Adrenal gland (tissue), 5 donors: ENCODE data around the gene TMEM132A.

ENCODE experiments used
- CTCF ChIP-seq, 6 experiments: fragments of 450-650 bp in 4 of 6; fragments of 200-600 bp in 2 of 6; sonication (generic) in 1 of 6; IDR thresholded peaks; 1 replicate in 5 of 6; 2 replicates in 1 of 6; pipeline versions ENCODE4 v1.5.1 to v1.8.0; 2016 to 2021; ENCODE audit warnings: antibody characterized with exemption in 6 of 6, mild to moderate bottlenecking in 2 of 6, moderate library complexity in 1 of 6
- POLR2A ChIP-seq, 2 donors: fragments of 450-650 bp; IDR thresholded peaks; one replicate each; pipeline ENCODE4 v1.6.1; 2017; ENCODE audit warnings: antibody characterized with exemption in 2 of 2, mild to moderate bottlenecking in 2 of 2, moderate library complexity in 1 of 2
- donor health status: DM: no; HTN: no; CAD: no.

DNA sequence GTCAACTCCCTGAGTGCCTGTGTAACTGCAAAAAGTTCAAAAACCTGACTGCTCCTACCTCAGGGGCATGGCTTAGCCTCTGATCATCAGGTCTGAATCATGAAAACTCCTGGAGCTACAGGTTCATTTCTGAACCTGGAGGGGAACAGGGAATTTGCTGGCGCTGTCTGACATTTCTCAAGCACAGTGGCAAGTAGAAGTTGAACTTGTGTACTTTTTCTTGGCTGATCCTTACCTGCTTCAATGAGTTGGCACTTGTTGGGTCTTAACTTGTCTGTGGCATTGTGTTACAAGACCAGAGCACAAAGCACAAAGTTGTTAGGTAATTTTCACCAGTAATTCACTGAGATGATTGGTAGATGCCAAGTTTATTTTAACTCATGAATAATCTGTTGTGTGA, 7.0 kb upstream of the TMEM132A start:
- no peak for TF ChIP-seq CTCF (IDR thresholded peaks at IDR 0.05)
- no peak for TF ChIP-seq POLR2A (IDR thresholded peaks at IDR 0.05)
